Tibial artery (tissue), 4 donors: Measurements from ENCODE around the gene SLC27A1.
A peak's percentile ranks its signal among the peaks of the same experiment; 100 is the strongest.
"Not testable (repeated sequence)": the region's sequence is repeated elsewhere in the genome, so short reads cannot be mapped to it uniquely, and the experiment has no call there.

Source experiments
- DNase-seq, 2 donors: peaks; one replicate each; pipeline ENCODE4 v3.0.0-alpha.2; 2019
- H3K27ac ChIP-seq, 2 donors: fragments of 200-600 bp; sonication (generic) in 1 of 2; 1 replicate in 1 of 2; 2 replicates in 1 of 2; pipeline ENCODE4 v1.5.1; 2018 to 2019; ENCODE audit warnings: mild to moderate bottlenecking in 1 of 2
- H3K27me3 ChIP-seq, 2 donors: fragments of 200-600 bp; sonication (generic) in 1 of 2; one replicate each; pipeline versions ENCODE4 v1.5.1 to v1.6.0; 2016 to 2019
- H3K36me3 ChIP-seq, 3 donors: fragments of 200-600 bp; sonication (generic) in 2 of 3; one replicate each; pipeline ENCODE4 v1.5.1; 2016 to 2019; ENCODE audit warnings: mild to moderate bottlenecking in 2 of 3
- H3K4me1 ChIP-seq, 4 donors: fragments of 200-600 bp; sonication (generic) in 2 of 4; 1 replicate in 3 of 4; 2 replicates in 1 of 4; pipeline ENCODE4 v1.5.1; 2016 to 2019
- H3K4me3 ChIP-seq, 2 donors: fragments of 200-600 bp; sonication (generic) in 1 of 2; 1 replicate in 1 of 2; 2 replicates in 1 of 2; pipeline ENCODE4 v1.5.1; 2018 to 2019; ENCODE audit warnings: mild to moderate bottlenecking in 2 of 2
- H3K9me3 ChIP-seq, 3 donors: fragments of 200-600 bp; sonication (generic) in 1 of 3; one replicate each; pipeline ENCODE4 v1.5.1; 2016 to 2019
- CTCF ChIP-seq, 2 experiments: fragments of 200-600 bp in 1 of 2; fragments of 450-650 bp in 1 of 2; IDR thresholded peaks; one replicate each; pipeline ENCODE4 v1.5.1; 2017 to 2019; ENCODE audit warnings: antibody characterized with exemption in 2 of 2, mild to moderate bottlenecking in 1 of 2, moderate library complexity in 1 of 2
- intact Hi-C: fragments of 100-400 bp; cut with DNase I; formaldehyde crosslinking; loops from one replicate; pipeline ENCODE4 v1.15.0; 2023; ENCODE audit warnings: low total_unique reads

SLC27A1 gene

GRCh38 chr19:17506745-17507144 lies 36.4 kb downstream of the SLC27A1 start:
- Histone ChIP-seq H3K4me3 (no peak overlapping the region), H3K36me3 (peaks cover 0 to 35% (median 0%) of the 10 kb centered on the region in 3 donors), H3K9me3 (no peaks in the 10 kb centered on the region), H3K27me3 (no peaks in the 10 kb centered on the region), H3K4me1 (peaks cover 0 to 22% (median 13%) of the 10 kb centered on the region in 4 donors), H3K27ac (no peak overlapping the region)
- intact Hi-C loops = no loop called here
- no peak for TF ChIP-seq CTCF (IDR thresholded peaks at IDR 0.05)
- DNase-seq = no peak

DNA sequence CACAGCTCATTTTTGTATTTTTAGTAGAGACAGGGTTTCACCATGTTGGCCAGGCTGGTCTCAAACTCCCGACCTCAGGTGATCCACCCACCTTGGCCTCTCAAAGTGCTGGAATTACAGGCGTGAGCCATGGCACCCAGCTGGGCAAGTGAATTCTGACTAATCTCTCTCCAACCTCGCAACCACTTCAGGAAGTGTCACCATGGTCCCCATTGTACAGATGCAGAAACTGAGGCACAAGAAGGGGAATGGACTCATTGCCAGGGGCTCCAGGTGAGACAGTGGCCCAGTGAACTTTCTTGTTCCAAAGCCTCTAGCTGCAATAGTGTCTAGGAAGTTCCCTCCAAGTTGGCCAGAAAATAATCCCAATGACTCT lies 38.2 kb downstream of the SLC27A1 start:
- H3K27me3 ChIP-seq, H3K4me3 ChIP-seq, H3K27ac ChIP-seq, H3K9me3 ChIP-seq, DNase-seq, intact Hi-C loops: not testable (repeated sequence)
- Histone ChIP-seq H3K4me1 (peaks cover 0 to 30% (median 21%) of the 10 kb centered on the region in 4 donors), H3K36me3 (peaks cover 0 to 26% (median 0%) of the 10 kb centered on the region in 3 donors)

DNA sequence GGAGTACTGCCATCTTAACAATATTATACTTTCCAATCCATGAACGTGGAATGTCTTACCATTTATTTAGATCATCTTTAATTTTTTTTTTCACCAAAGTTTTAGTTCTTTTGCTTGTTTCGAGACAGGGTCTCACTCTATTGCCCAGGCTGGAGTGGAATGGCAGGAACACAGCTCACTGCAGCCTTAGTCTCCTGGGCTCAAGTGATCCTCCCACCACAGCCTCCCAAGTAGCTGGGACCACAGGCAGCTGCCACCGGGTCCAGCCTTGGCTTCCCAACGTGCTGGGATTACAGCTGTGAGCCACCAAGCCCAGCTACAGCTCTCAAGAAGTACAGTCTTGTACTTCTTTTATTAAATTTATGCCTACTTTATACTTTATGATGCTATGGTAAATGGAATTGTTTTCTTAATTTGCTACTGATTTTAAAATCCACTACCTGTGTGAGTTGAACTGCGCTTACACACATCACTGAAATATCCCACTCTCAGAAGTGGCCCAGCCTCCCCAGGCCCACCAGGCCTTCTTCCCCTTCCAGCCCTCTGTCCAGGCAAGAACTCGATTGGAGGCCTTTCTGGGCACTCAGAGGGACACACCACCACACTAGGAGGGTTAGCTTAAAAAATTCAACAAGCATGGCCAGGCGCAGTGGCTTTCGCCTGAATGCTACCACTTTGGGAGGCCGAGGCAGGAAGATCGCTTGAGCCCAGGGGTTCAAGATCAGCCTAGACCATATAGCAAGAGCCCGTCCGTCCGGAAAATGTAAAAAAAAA lies 40.1 kb downstream of the SLC27A1 start:
- H3K27me3 ChIP-seq = no peaks in the 10 kb centered on the region
- no peak for TF ChIP-seq CTCF (IDR thresholded peaks at IDR 0.05)
- intact Hi-C loops = loop anchor here (5.0 kb wide), 1 partner anchor 47 kb away; the partner anchor contains the start of gene COLGALT1
- H3K9me3 ChIP-seq = no peaks in the 10 kb centered on the region
- H3K4me1 ChIP-seq = peaks cover 0 to 31% (median 23%) of the 10 kb centered on the region in 4 donors
- H3K4me3 ChIP-seq = peak overlapping the region; percentile 64 to 83
- no peak for DNase-seq
- H3K27ac ChIP-seq = peak overlapping the region; percentile 89 to 97
- peaks cover 0 to 13% (median 0%) of the 10 kb centered on the region in 3 donors for H3K36me3 ChIP-seq

GRCh38 chr19:17511724-17512573 lies 41.6 kb downstream of the SLC27A1 start:
- H3K27me3 ChIP-seq = no peaks in the 10 kb centered on the region
- no peak for TF ChIP-seq CTCF (IDR thresholded peaks at IDR 0.05)
- intact Hi-C loops = loop anchor here (5.0 kb wide), 1 partner anchor 45 kb away; the partner anchor contains the start of gene COLGALT1
- H3K9me3 ChIP-seq = no peaks in the 10 kb centered on the region
- H3K36me3 ChIP-seq = peaks cover 2 to 17% (median 12%) of the 10 kb centered on the region in 3 donors
- peaks cover 0 to 31% (median 23%) of the 10 kb centered on the region in 4 donors for H3K4me1 ChIP-seq
- peak overlapping the region; percentile 64 to 83 for H3K4me3 ChIP-seq
- peak; percentile 82 to 90 for DNase-seq
- H3K27ac ChIP-seq = peak overlapping the region; percentile 89 to 97

DNA sequence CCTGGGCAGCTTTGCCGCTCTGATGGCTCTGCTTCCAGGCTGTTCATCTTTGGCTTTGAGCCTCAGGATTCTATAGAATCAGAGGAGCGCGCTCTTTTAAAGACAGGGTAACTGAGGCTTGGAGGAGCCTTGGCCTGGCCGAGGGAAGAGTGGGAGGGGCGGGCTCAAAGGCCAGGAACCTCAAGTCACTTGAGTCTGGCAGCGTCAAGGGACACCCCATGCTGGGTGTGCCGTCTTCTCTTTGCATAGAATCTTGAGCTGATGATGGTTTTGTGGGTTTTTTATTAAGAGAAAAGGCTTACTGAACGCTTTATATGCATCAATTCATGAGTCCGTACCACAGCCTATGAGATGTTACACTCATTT lies 42.2 kb downstream of the SLC27A1 start:
- TF ChIP-seq CTCF (IDR thresholded peaks at IDR 0.05) = no peak
- intact Hi-C loops = loop anchor here (5.0 kb wide), 1 partner anchor 45 kb away; the partner anchor contains the start of gene COLGALT1
- Histone ChIP-seq H3K4me3 (peak overlapping the region; percentile 64 to 83), H3K4me1 (peaks cover 0 to 31% (median 23%) of the 10 kb centered on the region in 4 donors), H3K27ac (peak overlapping the region; percentile 89 to 97), H3K27me3 (no peaks in the 10 kb centered on the region), H3K36me3 (peaks cover 8 to 24% (median 18%) of the 10 kb centered on the region in 3 donors), H3K9me3 (peaks cover 0 to 6% (median 4%) of the 10 kb centered on the region in 3 donors)
- DNase-seq = no peak
